ELF-1 (cell line): ENCODE results near the gene SORCS2.

Experiments used
- DNase-seq: peaks from one replicate; pipeline ENCODE4 v3.0.0-alpha.2; 2016; ENCODE audit warnings: low read depth, low spot score

The SORCS2 gene

DNA sequence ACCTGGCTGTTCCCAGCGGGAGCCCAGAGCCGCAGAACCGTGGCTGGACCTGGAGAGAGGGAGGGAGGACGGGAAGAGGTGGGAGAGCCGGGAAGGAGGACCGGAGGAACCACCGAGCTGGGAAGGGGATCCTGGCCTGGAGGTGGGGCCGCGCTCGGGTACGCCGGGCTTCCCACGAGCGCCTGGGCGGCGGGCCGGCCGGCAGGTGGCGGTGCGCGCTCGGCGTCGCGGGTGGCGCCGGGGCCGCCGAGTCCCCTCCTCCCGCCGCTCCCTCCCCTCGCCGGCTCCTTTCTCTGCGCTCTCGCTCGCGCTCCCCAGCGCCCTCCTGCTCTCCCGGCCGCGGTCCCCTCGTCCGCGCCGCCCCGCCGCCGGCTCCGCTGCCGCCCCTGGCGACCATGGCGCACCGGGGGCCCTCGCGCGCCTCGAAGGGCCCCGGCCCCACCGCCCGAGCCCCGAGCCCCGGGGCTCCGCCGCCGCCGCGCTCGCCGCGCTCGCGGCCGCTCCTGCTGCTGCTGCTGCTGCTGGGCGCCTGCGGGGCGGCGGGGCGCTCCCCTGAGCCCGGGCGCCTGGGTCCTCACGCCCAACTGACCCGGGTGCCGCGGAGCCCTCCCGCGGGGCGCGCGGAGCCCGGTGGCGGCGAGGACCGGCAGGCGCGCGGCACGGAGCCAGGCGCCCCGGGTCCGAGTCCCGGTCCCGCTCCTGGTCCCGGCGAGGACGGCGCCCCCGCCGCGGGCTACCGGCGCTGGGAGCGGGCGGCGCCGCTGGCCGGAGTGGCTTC, at the start of gene SORCS2:
Gene SORCS2 (plus strand): TSS at position 287 of the 778 bp plus-strand sequence.
- DNase-seq: peak; percentile 58

DNA sequence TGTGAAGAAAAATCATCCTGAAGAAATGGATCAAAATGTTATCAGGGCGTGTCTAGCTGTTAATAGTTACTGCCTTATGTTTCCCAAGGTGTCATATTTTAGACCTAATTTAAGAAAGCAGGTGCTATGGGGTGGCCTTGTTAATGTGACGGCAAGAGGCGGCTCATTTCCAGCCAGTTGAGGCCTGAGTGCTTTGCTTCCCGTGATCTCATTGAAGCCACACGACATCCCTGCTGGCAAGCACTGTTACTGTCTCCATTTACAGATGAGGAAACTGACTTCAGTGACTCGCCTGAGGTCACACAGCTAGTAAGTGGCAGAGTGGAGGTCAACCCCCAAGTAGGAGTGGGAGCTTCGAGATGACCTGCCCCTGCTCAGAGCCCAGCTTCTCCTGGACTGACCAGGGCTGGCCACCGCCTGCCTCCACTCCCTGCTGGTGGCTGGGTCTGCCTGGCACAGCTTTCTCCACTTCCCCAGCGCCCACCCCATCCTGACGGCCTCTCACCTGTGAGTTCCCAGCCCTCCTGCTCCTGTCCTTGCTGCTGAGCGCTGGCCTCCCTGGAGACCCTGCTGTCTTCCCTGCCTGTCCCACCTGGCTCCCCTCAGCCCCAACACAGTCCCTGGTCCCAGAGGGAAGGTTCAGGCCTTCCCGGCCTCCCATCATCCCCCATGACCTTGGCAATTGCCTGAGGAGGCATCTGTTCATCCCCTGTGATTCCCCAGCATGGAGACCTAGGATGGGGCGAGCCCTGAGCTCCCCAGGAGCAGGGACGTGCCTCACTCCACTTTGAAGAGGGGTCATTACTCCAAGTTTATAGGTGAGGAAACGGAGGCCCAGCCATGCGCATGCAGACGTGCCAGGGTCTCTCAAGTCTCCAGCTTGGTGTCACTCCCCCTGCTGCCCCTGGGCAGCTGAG, 47.7 kb upstream of the SORCS2 start:
- DNase-seq: no peak

DNA sequence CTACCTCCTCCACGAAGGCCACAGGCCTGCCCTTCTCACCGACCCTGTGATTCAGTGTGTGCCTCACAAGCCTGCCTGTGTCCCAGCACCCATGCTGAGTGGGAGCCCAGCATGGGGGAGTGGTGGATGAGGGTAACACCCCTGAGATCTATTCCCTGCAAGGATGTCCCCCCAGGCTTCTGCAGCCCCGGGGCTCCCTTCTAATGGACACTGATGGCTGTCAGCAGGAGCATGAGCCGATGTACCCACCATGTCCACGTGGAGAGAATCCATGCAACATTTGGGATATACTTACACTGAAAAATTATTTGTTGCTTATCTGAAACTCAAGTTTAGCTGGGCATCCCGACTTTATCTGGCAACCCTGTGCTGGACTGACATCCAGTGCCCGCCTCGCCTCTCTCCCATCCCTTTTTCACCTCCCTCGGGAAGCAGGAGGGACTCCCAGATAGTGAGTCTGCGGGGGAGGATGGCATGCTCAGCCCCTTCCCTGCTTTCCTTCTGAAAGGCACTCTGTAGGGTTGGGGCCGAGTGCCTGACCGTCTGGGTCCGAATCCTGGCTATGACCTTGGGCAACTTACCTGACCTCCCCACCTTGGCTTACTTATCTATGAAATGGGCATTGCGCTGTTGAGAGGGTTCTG, 46.9 kb upstream of the SORCS2 start:
- DNase-seq: no peak

DNA sequence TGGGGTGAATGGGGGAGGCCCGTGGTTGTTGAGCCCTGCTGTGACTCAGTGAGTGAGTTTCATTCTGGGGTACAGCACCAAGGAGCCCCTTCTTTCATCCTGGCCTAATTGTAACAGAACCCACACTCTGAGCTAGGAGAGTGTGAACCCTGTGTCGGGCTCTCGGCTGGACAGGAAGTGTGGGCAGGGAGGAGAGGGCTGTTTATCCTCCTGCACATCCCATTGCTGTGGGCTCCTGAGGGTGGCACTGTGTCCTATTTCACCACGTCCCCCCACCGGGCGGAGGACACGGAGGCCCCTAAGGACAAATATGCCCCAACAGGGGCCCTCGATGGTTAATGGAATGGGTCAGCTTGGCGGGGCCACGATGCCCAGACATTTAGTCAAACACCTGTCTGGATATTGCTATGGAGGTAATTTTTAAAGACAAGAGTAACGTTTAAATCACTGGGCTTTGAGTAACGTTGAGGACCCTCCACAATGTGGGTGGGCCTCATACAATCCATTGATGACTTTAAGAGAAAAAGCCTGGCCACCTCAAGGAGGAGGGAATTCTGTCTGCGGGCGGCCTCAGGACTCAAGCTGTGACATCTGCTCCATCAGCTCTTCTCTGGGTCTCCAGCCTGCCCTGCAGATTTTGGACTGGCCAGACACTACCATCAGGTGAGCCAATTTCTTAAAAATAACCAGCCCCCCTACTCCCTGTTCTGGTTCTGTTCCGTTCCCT, 46.1 kb upstream of the SORCS2 start:
- no peak for DNase-seq

DNA sequence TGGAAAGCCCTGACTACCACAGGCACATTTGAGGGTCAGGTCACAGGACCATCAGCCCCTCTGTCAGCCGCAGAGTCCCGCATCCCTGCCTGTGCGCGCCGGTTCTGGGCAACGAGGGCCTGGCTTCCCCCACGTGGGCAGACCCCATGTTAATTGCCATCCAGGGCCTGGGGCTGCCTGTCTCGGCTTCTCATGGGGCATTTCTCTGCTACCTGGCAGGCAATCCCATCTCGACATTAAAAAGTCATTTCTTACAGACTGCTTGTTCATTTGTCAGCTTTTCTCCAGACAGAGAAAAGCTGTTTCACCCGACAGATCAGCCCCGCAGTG, 45.6 kb upstream of the SORCS2 start:
- no peak for DNase-seq

DNA sequence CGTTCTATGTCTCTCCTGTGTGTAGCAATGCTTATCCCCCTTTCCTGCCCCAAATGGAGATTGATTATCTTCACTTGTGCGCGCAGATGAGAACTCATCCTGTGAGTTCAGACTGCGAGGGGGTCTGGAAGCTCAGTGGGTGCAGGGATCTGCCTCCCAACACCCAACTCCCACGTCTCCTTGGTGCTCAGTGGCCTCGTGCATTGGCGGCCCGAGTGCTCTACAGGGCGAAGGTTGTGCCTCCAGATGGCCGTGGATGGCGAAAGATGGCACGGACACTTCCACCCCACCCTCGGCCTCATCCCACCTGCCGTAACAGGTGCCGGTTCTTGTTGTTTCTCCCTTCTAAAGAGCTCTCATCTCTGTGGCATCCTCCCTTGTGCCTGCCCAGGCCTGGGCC, 45.1 kb upstream of the SORCS2 start:
- no peak for DNase-seq

DNA sequence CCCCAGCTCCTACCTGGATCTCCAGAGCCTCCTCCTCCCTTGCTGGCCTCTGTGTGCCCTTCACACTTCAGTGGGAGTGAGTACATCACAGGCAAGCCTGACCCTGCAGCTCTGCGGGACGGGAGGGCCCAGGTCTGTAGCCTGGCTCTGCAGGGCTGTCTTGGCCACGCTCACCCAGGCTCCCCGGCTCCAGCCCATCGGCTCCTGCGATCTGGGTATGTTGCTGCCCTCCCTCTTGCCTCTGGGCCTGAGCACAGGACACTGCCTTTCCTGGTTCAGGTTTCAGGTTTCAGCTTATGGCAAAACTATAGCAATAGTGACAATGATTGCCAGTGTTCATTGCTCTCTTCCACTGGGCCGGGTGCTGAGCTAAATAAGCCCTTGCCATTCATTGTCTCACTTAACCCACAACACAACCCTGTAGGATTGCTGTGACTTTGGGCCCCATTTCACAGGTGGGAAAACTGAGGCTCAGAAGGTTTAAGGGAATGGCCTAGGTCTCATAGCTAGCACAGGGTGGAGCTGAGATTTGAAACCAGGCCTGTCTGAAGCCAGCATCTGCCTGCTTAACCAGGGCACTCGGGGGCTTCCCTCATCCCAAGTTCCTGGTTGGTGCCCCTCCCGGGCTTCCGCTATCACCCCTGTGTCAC, 44.6 kb upstream of the SORCS2 start:
- peak; percentile 65 for DNase-seq

DNA sequence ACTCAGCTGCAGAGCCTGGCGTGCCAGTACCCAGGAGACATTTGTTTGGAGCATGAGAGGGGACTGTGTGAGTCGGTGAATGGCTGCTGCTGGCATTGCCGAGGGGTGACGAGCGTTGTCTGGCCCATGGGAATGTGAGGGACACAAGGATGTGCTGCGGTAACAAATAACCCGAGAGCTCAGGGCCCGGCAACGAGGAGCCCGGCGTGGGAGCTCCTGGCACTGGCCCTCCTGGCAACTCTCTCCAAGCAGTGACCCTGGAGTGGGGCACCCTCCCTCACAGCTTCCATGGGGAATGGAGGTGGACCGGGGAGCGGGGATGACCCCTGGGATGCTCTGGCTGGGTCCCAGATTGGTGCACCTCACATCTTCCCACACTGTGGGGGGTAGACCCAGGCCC, 44.0 kb upstream of the SORCS2 start:
- no peak for DNase-seq

DNA sequence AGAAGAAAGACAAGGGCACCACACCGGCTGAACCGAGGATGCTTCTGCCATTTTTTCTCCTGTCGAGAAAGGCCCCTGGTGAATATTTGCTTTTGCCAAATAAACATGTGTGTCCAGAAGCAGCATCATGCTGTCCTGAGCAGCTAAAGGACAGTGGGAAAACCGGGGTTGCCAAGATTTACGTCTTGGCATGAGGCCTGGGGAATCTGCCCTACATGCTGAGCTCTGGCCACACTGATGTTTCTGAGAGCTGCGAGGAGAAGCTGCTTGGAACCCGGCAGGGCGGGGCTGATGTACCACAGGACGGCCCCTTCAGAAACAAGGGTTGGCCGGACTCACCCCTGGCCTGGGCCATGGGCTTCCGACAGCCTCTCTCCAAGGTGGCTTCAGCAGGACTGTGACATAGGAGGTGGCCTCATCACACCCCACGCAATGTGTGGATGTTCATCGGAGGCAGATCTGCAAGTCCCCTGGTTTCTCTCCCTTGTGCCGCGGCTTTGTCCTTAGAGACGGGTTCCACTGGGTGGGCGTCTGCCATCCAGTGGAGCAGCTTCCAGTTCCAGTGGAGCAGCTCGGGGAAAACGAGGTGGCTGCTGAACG, 42.2 kb upstream of the SORCS2 start:
- DNase-seq: no peak

DNA sequence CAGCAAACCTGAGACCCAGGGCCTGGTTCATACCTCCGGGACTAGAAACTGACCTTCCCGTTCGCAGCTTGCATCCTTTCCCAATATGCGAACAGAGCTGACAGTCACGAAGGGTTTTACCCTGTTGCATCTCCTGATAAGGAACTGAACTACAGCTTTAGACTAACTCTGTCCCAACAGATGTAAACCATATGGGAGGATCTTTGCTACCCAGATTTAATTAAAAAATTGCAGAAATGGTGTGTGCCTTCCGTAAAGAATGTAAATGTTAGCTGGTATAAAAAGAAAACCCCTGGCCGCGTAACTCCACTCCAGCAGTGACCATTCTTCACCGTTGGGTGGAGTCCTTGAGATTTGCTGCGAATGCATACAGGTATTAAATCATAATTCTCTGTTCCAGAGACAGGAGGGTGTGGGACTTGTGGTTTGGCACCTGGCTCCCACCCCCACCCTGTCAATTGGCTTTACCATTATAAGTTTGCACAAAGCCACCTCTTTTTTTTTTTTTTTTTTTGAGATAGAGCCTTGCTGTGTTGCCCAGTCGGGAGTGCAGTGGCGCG, 40.6 kb upstream of the SORCS2 start:
- no peak for DNase-seq

DNA sequence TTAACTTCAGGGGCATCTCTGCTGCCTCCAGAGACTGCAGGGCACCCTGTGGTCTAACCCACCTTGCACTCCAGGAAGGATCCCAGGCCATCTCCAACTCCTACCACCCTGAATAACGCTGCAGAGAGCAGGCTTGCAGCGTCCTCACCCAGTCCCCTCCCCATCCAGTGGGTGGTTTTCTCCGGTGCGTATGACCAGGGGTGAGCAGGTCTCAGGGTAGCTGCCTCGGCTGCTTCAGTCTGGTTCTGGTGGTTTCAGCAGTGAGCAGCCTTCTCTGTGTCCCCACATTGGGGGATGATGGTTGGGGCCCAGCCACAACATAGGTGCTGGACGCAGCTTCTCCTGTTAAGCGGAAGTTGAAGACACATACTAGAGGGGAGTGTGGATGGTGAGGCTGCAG, 38.6 kb upstream of the SORCS2 start:
- DNase-seq: no peak

DNA sequence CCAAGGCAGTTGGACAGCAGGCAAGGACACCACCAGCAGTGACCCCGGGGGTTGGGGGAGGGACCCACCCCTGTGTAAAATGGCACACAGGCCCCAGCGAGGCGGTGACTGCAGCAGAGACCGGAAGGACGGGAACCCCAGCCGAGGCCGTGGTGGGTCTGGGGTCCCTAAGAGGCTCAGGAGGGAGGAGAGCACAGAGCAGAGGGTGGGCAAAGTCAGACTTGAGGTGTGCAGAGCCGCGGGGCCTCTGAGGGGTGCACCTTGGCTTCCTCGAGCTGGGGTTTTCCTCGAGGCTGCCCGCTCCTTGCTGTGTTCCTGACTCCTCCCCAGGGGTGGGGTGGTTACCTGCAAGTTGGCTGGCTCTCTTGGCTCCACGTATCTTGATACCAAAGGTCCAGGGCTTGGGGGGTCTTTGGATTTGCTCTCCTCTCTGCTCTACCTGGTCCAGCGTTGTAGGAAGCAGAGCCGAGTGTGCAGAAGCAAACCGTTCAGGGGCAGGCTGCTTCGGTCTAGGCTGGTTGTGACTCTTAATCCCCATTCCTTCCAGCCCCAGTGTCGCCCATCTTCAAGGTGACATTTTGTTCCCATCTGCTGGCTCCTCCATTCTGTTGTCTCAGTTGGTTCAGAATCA, 37.9 kb upstream of the SORCS2 start:
- DNase-seq: no peak

DNA sequence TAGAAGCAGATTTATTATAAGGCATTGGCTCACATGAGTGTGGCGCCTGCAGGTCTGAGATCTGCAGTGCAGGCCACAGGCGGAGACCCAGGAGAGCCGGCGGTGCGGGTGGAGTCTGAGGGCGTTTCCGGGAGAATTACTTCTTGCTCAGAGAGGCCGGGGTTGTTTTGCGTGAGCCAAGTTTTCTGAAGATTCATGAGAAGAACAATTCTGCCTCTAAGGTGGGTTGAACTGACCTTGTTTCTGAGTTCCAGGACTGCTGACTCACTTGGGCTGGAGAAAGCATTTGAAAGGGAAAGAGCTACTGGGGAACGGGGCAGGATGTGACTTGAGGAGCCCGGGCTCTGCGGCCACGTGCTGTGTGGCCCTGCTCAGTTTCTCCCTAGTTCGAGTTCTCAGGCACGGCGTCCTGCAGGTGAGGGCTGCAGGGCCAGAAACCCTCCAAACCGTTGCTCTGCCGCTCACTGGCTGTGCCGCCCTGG, 36.7 kb upstream of the SORCS2 start:
- DNase-seq: no peak

DNA sequence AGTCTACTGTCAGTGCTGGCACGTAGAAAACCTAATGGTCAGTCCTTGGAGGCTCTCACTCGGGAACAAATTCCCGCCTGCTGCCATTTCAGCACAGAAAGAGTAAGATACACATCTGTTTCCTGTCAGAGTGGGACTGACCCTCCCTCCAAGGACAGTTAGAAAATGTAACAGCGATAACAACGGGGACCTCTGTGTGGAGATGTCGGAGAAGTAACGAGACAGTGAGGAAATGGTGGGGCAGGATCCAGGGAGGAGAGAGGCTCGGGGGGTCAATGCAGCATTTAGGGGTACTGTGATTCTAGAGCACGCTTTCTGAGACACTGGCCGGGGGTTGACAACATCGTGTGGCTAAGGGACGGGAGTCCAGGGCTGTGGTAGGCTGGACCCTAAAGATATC, 36.0 kb upstream of the SORCS2 start:
- DNase-seq: no peak

DNA sequence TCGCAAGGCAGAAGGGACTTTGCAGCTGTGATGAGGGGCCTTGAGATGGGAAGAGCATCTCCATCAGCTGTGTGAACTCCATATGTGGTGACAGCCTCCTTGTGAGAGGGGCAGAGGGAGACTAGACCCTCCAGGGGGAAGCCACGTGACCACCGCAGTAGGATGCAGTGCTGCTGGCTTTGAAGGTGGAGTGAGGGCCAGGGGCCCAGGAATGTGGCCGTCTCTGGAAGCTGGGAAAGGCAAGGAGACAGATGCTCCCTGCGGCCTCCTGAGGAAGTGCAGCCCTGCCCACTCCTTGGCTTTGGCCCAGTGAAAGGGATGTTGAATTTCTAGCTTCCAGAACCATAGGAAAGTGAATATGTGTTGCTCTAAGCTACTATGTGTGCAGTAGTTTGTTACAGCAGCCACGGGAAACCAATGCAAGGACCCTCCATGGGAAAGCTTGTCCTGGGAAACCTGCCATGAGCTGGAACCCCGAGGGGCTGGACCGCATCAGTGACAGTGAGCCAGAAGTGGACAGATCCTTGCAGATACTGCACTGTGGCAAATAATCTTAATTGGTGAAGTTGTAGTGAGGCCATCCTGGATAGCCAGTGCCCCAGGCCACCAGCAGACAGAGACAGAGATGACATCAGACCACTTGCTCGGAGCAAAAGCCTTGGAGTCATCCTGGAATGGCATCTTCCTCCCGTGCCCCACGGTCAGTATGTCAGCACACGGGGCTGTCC, 35.4 kb upstream of the SORCS2 start:
- peak; percentile 86 for DNase-seq

DNA sequence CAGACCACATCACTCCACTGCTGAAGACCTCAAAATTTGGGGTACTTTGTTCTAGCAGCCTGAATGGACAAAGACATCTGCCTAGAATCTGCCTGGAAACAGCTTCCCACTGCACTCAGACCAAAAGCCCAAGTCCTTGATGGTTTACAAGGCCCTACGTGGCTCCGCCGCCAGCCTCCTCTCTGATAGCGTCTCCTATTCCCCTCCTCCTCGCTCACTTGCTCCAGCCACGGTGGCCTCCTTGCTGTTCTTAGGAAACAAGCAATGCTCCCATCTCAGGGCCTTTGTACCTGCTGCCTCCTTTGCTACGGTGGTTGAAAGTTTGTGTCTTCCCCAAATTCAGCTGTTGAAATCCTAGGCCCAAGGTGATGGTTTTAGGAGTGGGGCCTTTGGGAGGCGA, 34.7 kb upstream of the SORCS2 start:
- DNase-seq: no peak

DNA sequence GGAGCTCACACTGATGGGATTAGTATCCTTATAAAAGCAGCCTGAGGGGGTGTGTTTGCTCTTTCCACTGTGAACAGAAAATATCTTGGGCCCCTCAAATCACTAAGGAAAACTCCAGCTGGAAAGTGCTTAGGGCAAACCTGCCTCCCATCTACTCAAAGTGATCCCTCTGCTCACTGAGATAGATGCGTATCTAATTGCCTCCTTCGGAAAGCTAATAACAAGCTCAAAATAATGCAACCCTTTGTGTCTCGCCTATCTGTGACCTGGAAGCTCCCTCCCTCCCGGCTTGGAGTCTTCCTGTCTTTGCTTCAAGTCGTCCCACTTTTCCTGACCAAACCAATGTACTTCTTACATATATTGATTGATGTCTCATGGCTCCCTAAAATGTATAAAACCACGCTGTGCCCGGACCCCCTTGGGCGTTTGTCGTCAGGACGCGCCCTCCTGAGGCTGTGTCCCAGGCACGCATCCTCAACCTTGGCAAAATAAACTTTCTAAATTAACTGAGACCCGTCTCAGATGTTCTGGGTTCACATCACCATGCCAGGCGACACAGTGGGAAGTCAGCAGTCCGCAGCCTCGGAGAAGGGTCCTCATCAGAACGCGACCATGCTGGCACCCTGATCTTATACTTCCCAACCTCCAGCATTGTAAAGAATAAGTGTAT, 34.1 kb upstream of the SORCS2 start:
- DNase-seq: no peak

DNA sequence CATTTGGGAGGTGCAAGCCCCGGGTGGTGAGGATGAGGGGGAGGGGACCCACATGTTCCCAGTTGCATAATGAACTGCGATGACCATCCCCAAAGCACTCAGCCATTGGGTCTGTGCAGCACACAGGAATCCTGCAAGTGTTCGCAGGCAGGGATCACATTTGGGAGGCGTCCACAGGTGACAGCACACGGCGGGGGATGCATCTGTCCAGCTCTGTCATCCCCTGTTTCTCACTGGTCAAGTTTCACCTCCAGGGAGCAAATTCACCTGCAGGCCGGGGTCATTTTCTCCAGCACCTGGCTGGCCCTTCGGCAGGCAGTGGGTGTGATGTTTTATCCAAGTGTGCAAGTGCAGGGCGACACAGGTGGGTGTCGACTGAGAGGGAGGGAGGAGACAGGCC, 33.3 kb upstream of the SORCS2 start:
- no peak for DNase-seq

DNA sequence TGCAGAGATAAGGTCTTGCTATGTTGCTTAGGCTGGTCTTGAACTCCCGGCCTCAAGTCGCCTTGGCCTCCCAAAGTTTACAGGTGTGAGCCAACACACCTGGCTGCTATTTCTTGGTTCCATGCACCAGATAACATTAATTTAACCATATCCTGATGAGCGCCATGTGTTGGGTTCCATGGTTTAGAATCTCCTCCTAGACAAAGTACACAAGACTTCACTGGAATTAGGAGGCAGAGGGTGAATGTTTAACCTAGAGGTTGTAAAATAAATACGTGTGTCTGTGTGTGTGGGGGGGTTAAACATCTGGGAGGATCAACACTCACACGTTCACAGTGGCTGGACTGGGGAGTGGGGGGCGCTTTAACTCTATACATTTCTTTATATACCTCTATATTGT, 32.4 kb upstream of the SORCS2 start:
- DNase-seq: no peak
